ENCODE measurements around the gene EPHA3. TPM values are rescaled to one million over a fixed set of nuclear protein-coding genes. Genes with fewer than 3 reads are reported as not detected.

The EPHA3 gene
- total and polyA plus RNA-seq, 11 donors, result 1.0 to 9.4 (median 3.5) TPM

DNA sequence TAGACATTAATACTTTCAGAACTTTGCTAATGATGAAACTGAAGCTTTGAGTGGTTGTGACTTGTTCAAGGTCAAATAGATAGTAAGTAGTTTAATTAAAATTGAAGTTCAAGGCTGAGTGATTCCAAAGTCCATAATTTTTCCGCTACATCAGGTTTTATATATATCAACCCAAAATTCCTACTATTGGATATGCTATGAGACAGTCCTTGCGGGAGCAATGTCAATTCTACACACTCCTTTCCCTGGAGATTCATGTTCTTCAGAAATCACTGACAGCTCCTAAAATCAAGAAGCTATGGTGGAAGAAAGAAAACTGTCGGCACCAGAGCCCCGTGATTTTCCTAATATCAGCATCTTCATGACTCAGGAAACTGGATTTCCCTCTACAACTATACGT lies 167.6 kb downstream of the EPHA3 start:
- Histone ChIP-seq H3K9me3 (no peaks in the 10 kb centered on the region), H3K4me1 (peaks cover 0 to 5% (median 0%) of the 10 kb centered on the region in 12 donors), H3K4me3 (no peak overlapping the region), H3K27ac (no peak overlapping the region), H3K36me3 (no peaks in the 10 kb centered on the region), H3K27me3 (no peaks in the 10 kb centered on the region)
- WGBS, 4 donors, result 91 to 98% (median 92%) methylated on average over 5 of the region's 5 CpGs
- intact Hi-C loops (cut with DNase I), result no loop called here
- DNase-seq (no peak), ATAC-seq (no peak)
- TF ChIP-seq POLR2A (IDR thresholded peaks at IDR 0.05) (no peak), CTCF (IDR thresholded peaks at IDR 0.05) (no peak)

- Histone ChIP-seq H3K36me3 (no peaks in the 10 kb centered on the region), H3K4me1 (peaks cover 0 to 5% (median 0%) of the 10 kb centered on the region in 12 donors), H3K27me3 (no peaks in the 10 kb centered on the region), H3K27ac (no peak overlapping the region), H3K9me3 (no peaks in the 10 kb centered on the region), H3K4me3 (no peak overlapping the region)
- DNase-seq (no peak), ATAC-seq (no peak)
- TF ChIP-seq POLR2A (IDR thresholded peaks at IDR 0.05), result no peak
- no peak for TF ChIP-seq CTCF (IDR thresholded peaks at IDR 0.05)
- intact Hi-C loops (cut with DNase I), result no loop called here
Observed at GRCh38 chr3:89276116-89276515, 168.7 kb downstream of the EPHA3 start.

DNA sequence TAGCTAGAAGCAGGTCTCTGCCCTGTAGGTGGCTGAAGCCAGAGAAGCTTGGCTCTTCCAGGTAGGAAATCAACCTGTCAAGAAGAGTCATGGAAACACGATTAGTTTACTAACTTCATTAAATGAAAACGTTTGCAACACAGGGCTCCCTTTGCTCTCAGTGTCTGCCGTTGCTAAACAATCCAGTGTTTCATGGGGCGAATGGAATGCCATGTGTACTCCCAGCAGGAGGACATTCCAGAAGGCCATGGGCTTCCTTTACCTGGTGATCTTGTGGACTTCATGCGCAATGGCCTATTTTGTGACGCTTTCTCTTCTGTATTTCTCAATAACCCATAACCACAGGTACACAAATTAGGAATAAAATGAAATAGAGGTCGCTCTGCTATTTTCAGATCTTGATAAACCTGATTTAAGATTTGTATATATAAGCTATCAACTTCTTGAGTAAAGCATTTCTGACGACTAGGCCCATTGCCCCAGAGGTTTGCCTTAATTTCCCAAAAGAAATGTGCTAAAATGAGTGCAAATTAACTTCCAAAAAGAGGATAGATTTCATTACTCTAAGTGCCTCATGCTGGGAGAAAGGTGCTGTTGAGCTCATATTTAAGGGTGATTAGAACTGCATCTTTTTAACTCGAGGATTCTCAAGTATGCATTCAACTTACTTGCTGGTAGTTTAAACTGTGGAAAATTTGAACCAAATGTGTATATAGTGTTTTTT lies 171.0 kb downstream of the EPHA3 start:
- TF ChIP-seq POLR2A (IDR thresholded peaks at IDR 0.05) (no peak), CTCF (IDR thresholded peaks at IDR 0.05) (no peak)
- no peaks in the 10 kb centered on the region for H3K36me3 ChIP-seq
- no peaks in the 10 kb centered on the region for H3K27me3 ChIP-seq
- 71 to 76% (median 72%) methylated on average over 9 of the region's 9 CpGs for WGBS, 4 donors
- no peak overlapping the region for H3K4me3 ChIP-seq
- no peak for DNase-seq
- no peak overlapping the region for H3K27ac ChIP-seq
- ATAC-seq, result no peak
- intact Hi-C loops (cut with DNase I), result no loop called here
- H3K4me1 ChIP-seq, result no peaks in the 10 kb centered on the region
- no peaks in the 10 kb centered on the region for H3K9me3 ChIP-seq

- Histone ChIP-seq H3K9me3 (no peaks in the 10 kb centered on the region), H3K4me3 (no peak overlapping the region), H3K27me3 (no peaks in the 10 kb centered on the region), H3K27ac (no peak overlapping the region), H3K36me3 (no peaks in the 10 kb centered on the region), H3K4me1 (no peaks in the 10 kb centered on the region)
- no peak for ATAC-seq
- DNase-seq, result no peak
- 89 to 95% (median 92%) methylated on average over 2 of the region's 2 CpGs for WGBS, 4 donors
- no peak for TF ChIP-seq CTCF (IDR thresholded peaks at IDR 0.05)
- no peak for TF ChIP-seq POLR2A (IDR thresholded peaks at IDR 0.05)
- intact Hi-C loops (cut with DNase I), result no loop called here
Observed at GRCh38 chr3:89280301-89280700, 172.9 kb downstream of the EPHA3 start.
